GM18507 (cell line): Measurements from ENCODE around the gene WNT1.

Experiments
- DNase-seq: peaks from one replicate; pipeline ENCODE4 v3.0.0; 2011; ENCODE audit warnings: low read depth; ENCODE audit not compliant: insufficient read length; ENCODE audit errors: extremely low spot score
- FAIRE-seq: peaks from 2 replicates; lab custom pipeline; 2011; peaks lifted over from hg19 to GRCh38; lab: Jason Lieb, UNC

Gene WNT1

GRCh38 chr12:48978741-48979601 is 849 bp downstream of the WNT1 start:
- FAIRE-seq (no peak), DNase-seq (no peak)

GRCh38 chr12:48979602-48980388 is 1.7 kb downstream of the WNT1 start:
- DNase-seq (no peak), FAIRE-seq (peak; percentile 39)

- no peak for FAIRE-seq
- no peak for DNase-seq
These were observed 2.3 kb downstream of the WNT1 start for GRCh38 chr12:48980389-48980952.

- no peak for FAIRE-seq
- no peak for DNase-seq
These were observed 3.0 kb downstream of the WNT1 start for GRCh38 chr12:48980953-48981756.

GRCh38 chr12:48981757-48982157 is 3.6 kb downstream of the WNT1 start:
- FAIRE-seq: no peak
- no peak for DNase-seq

GRCh38 chr12:48982397-48983080 is 4.4 kb downstream of the WNT1 start:
- DNase-seq (no peak), FAIRE-seq (no peak)

GRCh38 chr12:48985475-48985897 is 7.4 kb downstream of the WNT1 start:
- FAIRE-seq (no peak), DNase-seq (no peak)

GRCh38 chr12:48985901-48986300 is 7.8 kb downstream of the WNT1 start:
- DNase-seq (no peak), FAIRE-seq (no peak)

- DNase-seq (no peak), FAIRE-seq (no peak)
These were observed 8.7 kb downstream of the WNT1 start for GRCh38 chr12:48986720-48987291.

- FAIRE-seq: peak; percentile 82
- no peak for DNase-seq
These were observed 10.0 kb downstream of the WNT1 start for GRCh38 chr12:48988030-48988649.

- no peak for FAIRE-seq
- no peak for DNase-seq
These were observed 12.4 kb downstream of the WNT1 start for GRCh38 chr12:48990552-48990951.

GRCh38 chr12:48991247-48992050 is 13.3 kb downstream of the WNT1 start:
- FAIRE-seq (no peak), DNase-seq (no peak)

- DNase-seq: no peak
- no peak for FAIRE-seq
These were observed 15.7 kb downstream of the WNT1 start for GRCh38 chr12:48993787-48994186.

GRCh38 chr12:48994224-48995085 is 16.3 kb downstream of the WNT1 start:
- FAIRE-seq: no peak
- no peak for DNase-seq

- DNase-seq (no peak), FAIRE-seq (peak; percentile 56)
These were observed 17.2 kb downstream of the WNT1 start for GRCh38 chr12:48995086-48995879.
